ENCODE measurements around the gene S100Z. TPM values are rescaled to one million over a fixed set of nuclear protein-coding genes. Genes with fewer than 3 reads are reported as not detected.

Gene S100Z
- total and polyA plus RNA-seq, 9 of the 15 experiments (the other 6 are each of a cell fraction or from before 2014, with no cell fraction given): 0.15 to 0.42 (median 0.20) TPM; not detected in 6

GRCh38 chr5:76819851-76820525 lies 29.8 kb upstream of the S100Z start:
- Histone ChIP-seq H3K27ac (ENCODE audit: extremely low read depth, low read depth, low read length) (no peak overlapping the region), H3K27me3 (ENCODE audit: control insufficient read depth in 2 of 2, insufficient read depth in 2 of 2, low read length in 2 of 2) (peaks cover 14 to 41% of the 10 kb centered on the region in 2 experiments; a peak in 4 of 5 replicates), H3K9me1 (ENCODE audit: control insufficient read depth, insufficient read depth, low read length) (no peaks in the 10 kb centered on the region), H3K79me2 (ENCODE audit: control insufficient read depth, insufficient read depth, low read length) (no peaks in the 10 kb centered on the region), H3K4me3 (no peak overlapping the region), H3K36me3 (ENCODE audit: control insufficient read depth, insufficient read depth, low read length) (no peaks in the 10 kb centered on the region), H3K9ac (ENCODE audit: insufficient read depth in 1 of 2, low read depth in 2 of 2, low read length in 2 of 2) (no peak overlapping the region), H3K9me3 (replicated peaks; ENCODE audit: control insufficient read depth, insufficient read depth, low read depth, low read length) (no peaks in the 10 kb centered on the region), H3K4me2 (ENCODE audit: insufficient read depth, low read length) (no peak overlapping the region), H2AFZ (ENCODE audit: low read depth, low read length) (no peak overlapping the region), H3K4me1 (replicated peaks in 1 of 2; ENCODE audit: control insufficient read depth in 2 of 2, insufficient read depth in 2 of 2, low read length in 2 of 2) (peaks cover 0 to 15% of the 10 kb centered on the region in 2 experiments; a peak in 3 of 5 replicates), H4K20me1 (replicated peaks; ENCODE audit: control insufficient read depth, insufficient read depth, low read length) (0 out of 2 replicates have a peak, but pooled peaks cover 4% of the 10 kb centered on the region)
- in situ Hi-C loops (cut with MboI) (no loop called here), intact Hi-C loops (cut with micrococcal nuclease) (no loop called here)
- TF ChIP-seq, protein P1, sequence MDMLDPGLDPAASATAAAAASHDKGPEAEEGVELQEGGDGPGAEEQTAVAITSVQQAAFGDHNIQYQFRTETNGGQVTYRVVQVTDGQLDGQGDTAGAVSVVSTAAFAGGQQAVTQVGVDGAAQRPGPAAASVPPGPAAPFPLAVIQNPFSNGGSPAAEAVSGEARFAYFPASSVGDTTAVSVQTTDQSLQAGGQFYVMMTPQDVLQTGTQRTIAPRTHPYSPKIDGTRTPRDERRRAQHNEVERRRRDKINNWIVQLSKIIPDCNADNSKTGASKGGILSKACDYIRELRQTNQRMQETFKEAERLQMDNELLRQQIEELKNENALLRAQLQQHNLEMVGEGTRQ (CRISPR knock-in tag; IDR thresholded peaks at IDR 0.05): no peak
- FAIRE-seq: no peak
- POLR2A ChIA-PET: interaction anchor here (0.7 to 1.1 kb wide), 2 partner anchors 12 to 185 kb away, joined by 3 read pairs; no protein-coding TSS in a partner anchor
- ATAC-seq: no peak
- 51% methylated on average over 30 of the region's 31 CpGs for WGBS (ENCODE audit: insufficient coverage, low coverage, missing lambda C conversion rate)
- CTCF ChIA-PET (ENCODE audit: low intra/inter-chr PET ratio): interaction anchor here (0.6 kb wide), 1 partner anchor 258 kb away, joined by 3 read pairs; no protein-coding TSS in a partner anchor
- DNase-seq (ENCODE audit: extremely low read depth in 1 of 4, low spot score in 3 of 4): no peak
- BruUV-seq (replicated peaks): no TSS peak

- no peak overlapping the region for H3K27ac ChIP-seq (ENCODE audit: extremely low read depth, low read depth, low read length)
- no peaks in the 10 kb centered on the region for H3K79me2 ChIP-seq (ENCODE audit: control insufficient read depth, insufficient read depth, low read length)
- ChIA-PET POLR2A (interaction anchor here (0.7 to 1.1 kb wide), 2 partner anchors 13 to 184 kb away, joined by 3 read pairs; no protein-coding TSS in a partner anchor), CTCF (ENCODE audit: low intra/inter-chr PET ratio) (interaction anchor here (0.6 kb wide), 1 partner anchor 257 kb away, joined by 3 read pairs; no protein-coding TSS in a partner anchor)
- intact Hi-C loops (cut with micrococcal nuclease): no loop called here
- H2AFZ ChIP-seq (ENCODE audit: low read depth, low read length): no peak overlapping the region
- in situ Hi-C loops (cut with MboI): no loop called here
- FAIRE-seq: no peak
- H3K4me2 ChIP-seq (ENCODE audit: insufficient read depth, low read length): no peak overlapping the region
- no peaks in the 10 kb centered on the region for H3K36me3 ChIP-seq (ENCODE audit: control insufficient read depth, insufficient read depth, low read length)
- H4K20me1 ChIP-seq (replicated peaks; ENCODE audit: control insufficient read depth, insufficient read depth, low read length): 0 out of 2 replicates have a peak, but pooled peaks cover 4% of the 10 kb centered on the region
- no TSS peak for BruUV-seq (replicated peaks)
- DNase-seq (ENCODE audit: extremely low read depth in 1 of 4, low spot score in 3 of 4): no peak
- no peak for ATAC-seq
- H3K9me1 ChIP-seq (ENCODE audit: control insufficient read depth, insufficient read depth, low read length): no peaks in the 10 kb centered on the region
- WGBS (ENCODE audit: insufficient coverage, low coverage, missing lambda C conversion rate): 3% methylated on average over 2 of the region's 2 CpGs
- no peaks in the 10 kb centered on the region for H3K9me3 ChIP-seq (replicated peaks; ENCODE audit: control insufficient read depth, insufficient read depth, low read depth, low read length)
- peaks cover 14 to 41% of the 10 kb centered on the region in 2 experiments; a peak in 4 of 5 replicates for H3K27me3 ChIP-seq (ENCODE audit: control insufficient read depth in 2 of 2, insufficient read depth in 2 of 2, low read length in 2 of 2)
- peaks cover 0 to 15% of the 10 kb centered on the region in 2 experiments; a peak in 3 of 5 replicates for H3K4me1 ChIP-seq (replicated peaks in 1 of 2; ENCODE audit: control insufficient read depth in 2 of 2, insufficient read depth in 2 of 2, low read length in 2 of 2)
- H3K9ac ChIP-seq (ENCODE audit: insufficient read depth in 1 of 2, low read depth in 2 of 2, low read length in 2 of 2): no peak overlapping the region
- H3K4me3 ChIP-seq: no peak overlapping the region
- TF ChIP-seq ZNF507 (tag; conservative IDR thresholded peaks at IDR 0.05) (no peak), RBM25 (IDR thresholded peaks at IDR 0.05; ENCODE audit: low read depth, low read length, severe bottlenecking) (no peak), STAG1 (CRISPR knock-in tag; IDR thresholded peaks at IDR 0.05; ENCODE audit: borderline replicate concordance) (no peak), ZKSCAN8 (CRISPR knock-in tag; IDR thresholded peaks at IDR 0.05) (no peak), TAL1 (IDR thresholded peaks at IDR 0.05) (no peak), NCOA1 (IDR thresholded peaks at IDR 0.05; ENCODE audit: low read depth) (no peak), RBM34 (IDR thresholded peaks at IDR 0.05; ENCODE audit: borderline replicate concordance, insufficient read depth, low read length) (no peak), TAF15 (IDR thresholded peaks at IDR 0.05; ENCODE audit: low read depth, low read length) (no peak), TARDBP (IDR thresholded peaks at IDR 0.05) (no peak), SMC3 (conservative IDR thresholded peaks at IDR 0.05; ENCODE audit: insufficient read depth, low read depth, low read length) (no peak), SETDB1 (IDR thresholded peaks at IDR 0.05; ENCODE audit: low read length) (no peak), RCOR1 (IDR thresholded peaks at IDR 0.05; ENCODE audit: borderline replicate concordance in 1 of 2, low read depth in 2 of 2, low read length in 2 of 2) (no peak), GTF2F1 (IDR thresholded peaks at IDR 0.05; ENCODE audit: low read depth, low read length) (no peak)
- TF ChIP-seq, protein P2, sequence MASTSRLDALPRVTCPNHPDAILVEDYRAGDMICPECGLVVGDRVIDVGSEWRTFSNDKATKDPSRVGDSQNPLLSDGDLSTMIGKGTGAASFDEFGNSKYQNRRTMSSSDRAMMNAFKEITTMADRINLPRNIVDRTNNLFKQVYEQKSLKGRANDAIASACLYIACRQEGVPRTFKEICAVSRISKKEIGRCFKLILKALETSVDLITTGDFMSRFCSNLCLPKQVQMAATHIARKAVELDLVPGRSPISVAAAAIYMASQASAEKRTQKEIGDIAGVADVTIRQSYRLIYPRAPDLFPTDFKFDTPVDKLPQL (IDR thresholded peaks at IDR 0.05; ENCODE audit: extremely low read depth, insufficient read length): no peak
Measured at GRCh38 chr5:76820526-76820890, 29.3 kb upstream of the S100Z start.
